ENCODE results near the gene ACRBP. TPM values are rescaled to one million over a fixed set of nuclear protein-coding genes. Genes with fewer than 3 reads are reported as not detected.

ACRBP gene
- total and polyA plus RNA-seq, 3 donors from 2014 or later, result 172 to 715 (median 241) TPM

DNA sequence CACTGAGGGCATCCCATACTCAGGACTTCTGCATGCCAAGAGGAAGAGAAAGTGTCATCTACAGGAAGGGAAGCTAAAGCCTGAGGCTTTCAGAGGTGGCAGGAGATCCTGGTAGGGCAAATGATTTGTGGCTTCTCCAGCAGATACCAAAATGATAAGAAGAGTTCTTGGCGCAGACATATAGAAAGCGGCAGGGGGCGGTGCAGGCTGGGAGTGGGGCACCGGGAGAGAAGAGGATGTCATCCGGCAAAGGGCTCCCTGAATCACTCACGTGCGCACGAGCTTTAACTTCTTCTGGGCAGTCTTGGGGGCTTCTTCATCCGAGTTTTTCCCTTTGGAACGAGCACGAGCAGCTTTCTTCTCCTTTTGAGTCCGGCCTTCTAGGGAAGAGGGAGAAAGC is 5.2 kb upstream of the ACRBP start:
- Histone ChIP-seq H3K9me3 (no peaks in the 10 kb centered on the region), H3K27me3 (no peaks in the 10 kb centered on the region), H3K4me3 (no peak overlapping the region), H3K36me3 (ENCODE audit: low read depth, missing control alignments) (no peaks in the 10 kb centered on the region), H3K27ac (no peak overlapping the region), H3K4me1 (no peaks in the 10 kb centered on the region)
- no peak for DNase-seq
- intact Hi-C loops (cut with DNase I; ENCODE audit: low total_unique reads), result no loop called here
- WGBS, 2 donors, result 85 to 94% methylated on average over 12 of the region's 12 CpGs
- TF ChIP-seq, protein P1, sequence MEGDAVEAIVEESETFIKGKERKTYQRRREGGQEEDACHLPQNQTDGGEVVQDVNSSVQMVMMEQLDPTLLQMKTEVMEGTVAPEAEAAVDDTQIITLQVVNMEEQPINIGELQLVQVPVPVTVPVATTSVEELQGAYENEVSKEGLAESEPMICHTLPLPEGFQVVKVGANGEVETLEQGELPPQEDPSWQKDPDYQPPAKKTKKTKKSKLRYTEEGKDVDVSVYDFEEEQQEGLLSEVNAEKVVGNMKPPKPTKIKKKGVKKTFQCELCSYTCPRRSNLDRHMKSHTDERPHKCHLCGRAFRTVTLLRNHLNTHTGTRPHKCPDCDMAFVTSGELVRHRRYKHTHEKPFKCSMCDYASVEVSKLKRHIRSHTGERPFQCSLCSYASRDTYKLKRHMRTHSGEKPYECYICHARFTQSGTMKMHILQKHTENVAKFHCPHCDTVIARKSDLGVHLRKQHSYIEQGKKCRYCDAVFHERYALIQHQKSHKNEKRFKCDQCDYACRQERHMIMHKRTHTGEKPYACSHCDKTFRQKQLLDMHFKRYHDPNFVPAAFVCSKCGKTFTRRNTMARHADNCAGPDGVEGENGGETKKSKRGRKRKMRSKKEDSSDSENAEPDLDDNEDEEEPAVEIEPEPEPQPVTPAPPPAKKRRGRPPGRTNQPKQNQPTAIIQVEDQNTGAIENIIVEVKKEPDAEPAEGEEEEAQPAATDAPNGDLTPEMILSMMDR (IDR thresholded peaks at IDR 0.05), result no peak
- TF ChIP-seq POLR2A (IDR thresholded peaks at IDR 0.05), result no peak

DNA sequence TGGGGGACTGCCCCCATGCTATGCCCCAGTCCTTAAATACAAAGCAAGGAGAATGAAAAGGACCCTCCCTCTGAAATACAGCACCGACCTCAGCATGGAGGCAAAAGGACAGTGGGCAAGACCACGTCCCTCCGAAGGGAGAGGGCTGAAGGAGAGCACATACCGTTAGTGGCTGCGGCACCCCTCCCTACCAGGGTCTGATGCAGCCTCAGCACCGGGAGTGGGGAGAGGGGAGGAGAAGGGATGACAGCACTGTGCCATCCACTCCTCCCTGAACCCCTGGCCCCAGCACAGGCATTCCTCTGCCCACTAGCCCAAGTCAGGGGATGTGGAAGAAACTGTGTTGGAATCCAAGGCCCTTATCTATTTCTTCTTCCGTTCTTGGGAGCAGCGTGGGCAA is 3.6 kb upstream of the ACRBP start:
- intact Hi-C loops (cut with DNase I; ENCODE audit: low total_unique reads), result no loop called here
- Histone ChIP-seq H3K4me3 (no peak overlapping the region), H3K27ac (no peak overlapping the region), H3K36me3 (ENCODE audit: low read depth, missing control alignments) (no peaks in the 10 kb centered on the region), H3K27me3 (no peaks in the 10 kb centered on the region), H3K4me1 (no peaks in the 10 kb centered on the region), H3K9me3 (no peaks in the 10 kb centered on the region)
- 84 to 89% methylated on average over 8 of the region's 8 CpGs for WGBS, 2 donors
- TF ChIP-seq POLR2A (IDR thresholded peaks at IDR 0.05), result no peak
- TF ChIP-seq, protein P1 (IDR thresholded peaks at IDR 0.05), result no peak
- no peak for DNase-seq

DNA sequence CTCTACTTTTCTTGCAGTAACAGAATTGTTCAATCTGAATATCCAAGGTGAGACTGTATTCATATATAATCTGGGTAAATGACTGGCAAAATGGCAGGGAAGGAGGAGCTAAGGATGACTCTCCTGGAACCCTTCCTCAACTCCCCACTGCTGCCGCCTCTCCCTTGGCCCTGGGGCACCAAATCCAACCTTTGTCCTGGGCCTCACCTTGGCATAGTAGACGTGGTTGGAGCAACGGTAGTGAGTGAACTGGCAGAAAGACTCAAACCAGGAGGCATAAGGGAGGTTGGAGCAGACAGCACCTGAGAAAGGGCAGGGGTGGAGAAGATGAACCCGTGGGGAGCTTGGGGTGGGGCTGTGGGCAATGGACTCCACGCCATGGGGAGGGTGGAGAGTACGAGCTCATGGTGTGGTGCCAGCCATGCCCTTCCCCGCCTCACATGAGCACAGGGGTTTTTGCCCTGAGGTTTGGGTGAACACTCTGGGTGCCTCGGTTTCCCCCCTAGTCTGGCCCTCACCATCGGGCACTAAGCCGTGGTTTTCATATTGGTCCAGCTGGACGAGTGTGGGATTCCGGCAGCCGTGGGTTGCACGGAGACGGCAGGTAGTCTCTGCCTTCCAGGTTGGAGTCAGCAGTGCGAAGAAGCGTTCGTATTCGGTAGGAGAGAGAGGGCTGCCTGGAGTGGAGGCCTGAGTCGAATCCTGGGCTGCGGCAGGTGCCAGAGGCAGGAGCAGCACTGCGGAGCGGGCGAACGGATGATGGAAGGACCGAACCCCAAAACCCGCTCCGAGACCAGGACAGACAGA is 753 bp downstream of the ACRBP start:
- H3K27ac ChIP-seq, result peak overlapping the region; percentile 31 to 80
- TF ChIP-seq, protein P1 (IDR thresholded peaks at IDR 0.05), result no peak
- TF ChIP-seq POLR2A (IDR thresholded peaks at IDR 0.05), result no peak
- peaks cover 4% of the 10 kb centered on the region for H3K4me1 ChIP-seq
- H3K27me3 ChIP-seq, result no peaks in the 10 kb centered on the region
- peak overlapping the region; percentile 49 to 64 for H3K4me3 ChIP-seq
- WGBS, 2 donors, result 58 to 61% methylated on average over 19 to 28 of the region's 28 CpGs
- DNase-seq, result no peak
- H3K36me3 ChIP-seq (ENCODE audit: low read depth, missing control alignments), result no peaks in the 10 kb centered on the region
- H3K9me3 ChIP-seq, result no peaks in the 10 kb centered on the region
- intact Hi-C loops (cut with DNase I; ENCODE audit: low total_unique reads), result no loop called here

DNA sequence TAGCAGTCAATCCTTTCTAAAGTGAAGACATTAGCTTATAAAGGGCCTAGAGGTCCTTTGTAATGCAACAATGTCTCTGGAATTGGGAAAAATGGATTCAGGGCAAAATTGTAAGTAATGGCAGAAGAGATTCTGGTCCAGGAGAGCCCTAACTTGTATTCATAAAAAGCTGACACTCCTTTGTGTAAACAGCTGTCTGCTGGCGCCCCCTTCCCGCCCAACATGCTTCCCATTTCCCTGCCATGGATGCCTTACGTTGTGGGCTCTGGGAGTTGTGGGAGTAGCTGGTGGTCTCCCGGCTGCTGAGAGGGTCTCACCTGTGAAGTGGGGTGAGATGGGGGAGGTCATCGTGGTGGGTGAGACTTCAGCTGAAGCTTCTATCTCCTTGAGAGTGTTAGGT is 2.3 kb downstream of the ACRBP start:
- H3K27ac ChIP-seq, result no peak overlapping the region
- DNase-seq, result no peak
- no peak for TF ChIP-seq POLR2A (IDR thresholded peaks at IDR 0.05)
- TF ChIP-seq, protein P1 (IDR thresholded peaks at IDR 0.05), result no peak
- no peak overlapping the region for H3K4me3 ChIP-seq
- H3K27me3 ChIP-seq, result no peaks in the 10 kb centered on the region
- intact Hi-C loops (cut with DNase I; ENCODE audit: low total_unique reads), result no loop called here
- H3K36me3 ChIP-seq (ENCODE audit: low read depth, missing control alignments), result no peaks in the 10 kb centered on the region
- peaks cover 4% of the 10 kb centered on the region for H3K4me1 ChIP-seq
- no peaks in the 10 kb centered on the region for H3K9me3 ChIP-seq
- WGBS, 2 donors, result 48 to 56% methylated on average over 5 of the region's 5 CpGs

DNA sequence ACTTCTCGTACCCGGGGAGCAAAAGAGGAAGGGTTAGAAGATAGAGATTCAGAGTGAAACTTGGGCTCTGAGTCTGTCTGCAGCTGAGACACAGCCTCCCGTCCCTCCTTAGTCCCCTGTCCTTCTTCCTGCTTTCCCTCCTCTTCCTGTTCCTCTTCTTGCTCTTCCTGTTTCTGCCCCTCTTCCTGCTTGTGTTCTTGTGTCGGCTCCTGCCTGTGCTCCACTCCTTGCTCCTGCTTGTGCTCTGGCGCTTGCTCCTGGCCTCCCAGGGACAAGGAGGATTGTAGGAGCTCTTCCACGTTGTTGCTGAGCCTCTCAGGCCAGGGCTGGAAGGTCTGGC is 3.0 kb downstream of the ACRBP start:
- no peak for TF ChIP-seq POLR2A (IDR thresholded peaks at IDR 0.05)
- TF ChIP-seq, protein P1 (IDR thresholded peaks at IDR 0.05), result no peak
- peaks cover 10% of the 10 kb centered on the region for H3K4me1 ChIP-seq
- H3K9me3 ChIP-seq, result no peaks in the 10 kb centered on the region
- no peak overlapping the region for H3K4me3 ChIP-seq
- intact Hi-C loops (cut with DNase I; ENCODE audit: low total_unique reads), result no loop called here
- H3K27ac ChIP-seq, result no peak overlapping the region
- WGBS, 2 donors, result 65 to 77% methylated on average over 6 of the region's 6 CpGs
- DNase-seq, result no peak
- no peaks in the 10 kb centered on the region for H3K27me3 ChIP-seq
- no peaks in the 10 kb centered on the region for H3K36me3 ChIP-seq (ENCODE audit: low read depth, missing control alignments)
